IMR-90 (cell line): ENCODE results near the gene ISCA2. TPM values are rescaled to one million over a fixed set of nuclear protein-coding genes. Genes with fewer than 3 reads are reported as not detected.
A peak's percentile ranks its signal among the peaks of the same experiment; 100 is the strongest.

ENCODE experiments used
- ATAC-seq: fragments of 200-7000 bp; cut with Tn5 transposase; 2 replicates; pipeline ENCODE4 v1.9.1; 2020; ENCODE audit warnings: low read depth, mild to moderate bottlenecking, moderate library complexity
- BruUV-seq: library from RNA; stranded (reverse); fragments of 400-500 nt; replicated peaks from 2 replicates; lab custom pipeline; 2021; lab: Mats Ljungman, UMichigan
- CTCF ChIA-PET: fragments of 300-600 bp; formaldehyde crosslinking; extraction: SDS; loops from one replicate; lab custom pipeline; 2021; ENCODE audit warnings: antibody characterized with exemption; lab: Yijun Ruan, JAX
- POLR2A ChIA-PET: fragments of 300-600 bp; sonication (Branson Sonifier 250); formaldehyde crosslinking; loops from one replicate; lab custom pipeline; 2022; ENCODE audit warnings: antibody characterized with exemption; ENCODE audit not compliant: unreplicated experiment; lab: Charles Lee
- DNase-seq: peaks from one replicate; pipeline ENCODE4 v3.0.0; 2013
- H2AFZ ChIP-seq: replicated peaks from 2 replicates; pipeline ENCODE3; 2013; ENCODE audit warnings: low read length, mild to moderate bottlenecking; ENCODE audit not compliant: poor library complexity
- H2AK5ac ChIP-seq: 2 replicates; pipeline ENCODE4 v1.6.1; 2013; ENCODE audit warnings: low read depth, low read length, inconsistent platforms
- H2AK9ac ChIP-seq: replicated peaks from 2 replicates; pipeline ENCODE3; 2013; ENCODE audit warnings: mild to moderate bottlenecking, low read depth, low read length, moderate library complexity; ENCODE audit not compliant: poor library complexity
- H2BK120ac ChIP-seq: 2 replicates; pipeline ENCODE4 v1.6.1; 2013; ENCODE audit warnings: low read depth, low read length, inconsistent platforms
- H2BK15ac ChIP-seq: 3 replicates; pipeline ENCODE4 v1.6.1; 2013; ENCODE audit warnings: low read depth, low read length, inconsistent platforms
- H2BK20ac ChIP-seq: 2 replicates; pipeline ENCODE4 v1.6.1; 2013; ENCODE audit warnings: low read depth, mild to moderate bottlenecking, inconsistent platforms, low read length, moderate library complexity
- H2BK5ac ChIP-seq: 2 replicates; pipeline ENCODE4 v1.6.1; 2013; ENCODE audit warnings: mild to moderate bottlenecking, low read depth, low read length, inconsistent platforms; ENCODE audit not compliant: poor library complexity, severe bottlenecking
- H3K14ac ChIP-seq: replicated peaks from 2 replicates; pipeline ENCODE4 v1.6.1; 2013; ENCODE audit warnings: low read depth, low read length, inconsistent platforms
- H3K18ac ChIP-seq: 2 replicates; pipeline ENCODE4 v1.6.1; 2013; ENCODE audit warnings: low read depth, low read length, control low read depth
- H3K23ac ChIP-seq: 2 replicates; pipeline ENCODE4 v1.6.1; 2013; ENCODE audit warnings: low read depth, low read length, inconsistent platforms
- H3K27ac ChIP-seq: 2 replicates; pipeline ENCODE4 v1.5.1; 2013; ENCODE audit warnings: mild to moderate bottlenecking, control low read depth, low read length; ENCODE audit not compliant: insufficient read depth
- H3K27me3 ChIP-seq: 2 replicates; pipeline ENCODE4 v1.6.1; 2013; ENCODE audit warnings: low read length; ENCODE audit not compliant: control insufficient read depth, insufficient read depth
- H3K36me3 ChIP-seq: 2 replicates; pipeline ENCODE4 v1.6.1; 2013; ENCODE audit warnings: low read length, mixed read lengths; ENCODE audit not compliant: control insufficient read depth, insufficient read depth
- H3K4ac ChIP-seq: 2 replicates; pipeline ENCODE4 v1.6.1; 2013; ENCODE audit warnings: low read depth, low read length, inconsistent platforms
- H3K4me1 ChIP-seq: 2 replicates; pipeline ENCODE4 v1.6.1; 2013; ENCODE audit warnings: low read length, mixed read lengths; ENCODE audit not compliant: control insufficient read depth, insufficient read depth
- H3K4me2 ChIP-seq: 2 replicates; pipeline ENCODE4 v1.6.1; 2013; ENCODE audit warnings: low read depth, mild to moderate bottlenecking, control low read depth, low read length, moderate library complexity
- H3K4me3 ChIP-seq: 2 replicates; pipeline ENCODE4 v1.5.1; 2013; ENCODE audit warnings: low read depth, mild to moderate bottlenecking, control low read depth, low read length, moderate library complexity; ENCODE audit not compliant: insufficient read depth
- H3K56ac ChIP-seq: 2 replicates; pipeline ENCODE4 v1.6.1; 2013; ENCODE audit warnings: low read length, inconsistent platforms; ENCODE audit not compliant: insufficient read depth; ENCODE audit errors: extremely low read depth
- H3K79me1 ChIP-seq, 2 experiments: 2 replicates each; pipeline ENCODE4 v1.6.1; 2013; ENCODE audit warnings: low read length in 2 of 2, inconsistent platforms in 1 of 2, low read depth in 1 of 2
- H3K9ac ChIP-seq: 2 replicates; pipeline ENCODE4 v1.6.1; 2013; ENCODE audit warnings: low read depth, low read length, control low read depth
- H3K9me1 ChIP-seq: 2 replicates; pipeline ENCODE4 v1.6.1; 2013; ENCODE audit warnings: low read length, inconsistent platforms; ENCODE audit not compliant: insufficient read depth
- H3K9me3 ChIP-seq: 2 replicates; pipeline ENCODE4 v1.6.1; 2013; ENCODE audit warnings: low read length; ENCODE audit not compliant: control insufficient read depth, insufficient read depth
- H4K20me1 ChIP-seq: 2 replicates; pipeline ENCODE4 v1.6.1; 2013; ENCODE audit warnings: low read length, inconsistent platforms; ENCODE audit not compliant: insufficient read depth
- H4K5ac ChIP-seq: 2 replicates; pipeline ENCODE4 v1.6.1; 2013; ENCODE audit warnings: mild to moderate bottlenecking, low read depth, low read length, control low read depth
- H4K8ac ChIP-seq, 2 experiments: 2 replicates each; pipeline ENCODE4 v1.6.1; 2013; ENCODE audit warnings: low read depth in 2 of 2, low read length in 2 of 2, control low read depth in 1 of 2, inconsistent platforms in 1 of 2
- H4K91ac ChIP-seq: 2 replicates; pipeline ENCODE4 v1.6.1; 2013; ENCODE audit warnings: low read depth, low read length, inconsistent platforms; ENCODE audit not compliant: insufficient read depth
- BHLHE40 ChIP-seq: fragments of 150-350 bp; IDR thresholded peaks from 2 replicates; pipeline ENCODE4 v1.6.1; 2016; ENCODE audit warnings: mild to moderate bottlenecking, low read depth, low read length
- ELK1 ChIP-seq: fragments of 150-350 bp; IDR thresholded peaks from 2 replicates; pipeline ENCODE4 v1.6.1; 2016; ENCODE audit warnings: low read depth, mild to moderate bottlenecking, low read length, moderate library complexity, borderline replicate concordance
- FOS ChIP-seq: fragments of 150-350 bp; IDR thresholded peaks from 2 replicates; pipeline ENCODE4 v1.6.1; 2016; ENCODE audit warnings: low read depth, low read length
- MAZ ChIP-seq: IDR thresholded peaks from 2 replicates; pipeline ENCODE4 v1.6.1; 2012; ENCODE audit warnings: low read depth, mild to moderate bottlenecking, low read length, improper control_type of control experiment, moderate library complexity, borderline replicate concordance
- NFE2L2 ChIP-seq: fragments of 150-350 bp; IDR thresholded peaks from 2 replicates; pipeline ENCODE4 v1.6.1; 2016; ENCODE audit warnings: low read depth, mild to moderate bottlenecking, low read length
- POLR2A ChIP-seq: IDR thresholded peaks from 2 replicates; pipeline ENCODE4 v1.6.1; 2012; ENCODE audit warnings: mild to moderate bottlenecking, low read depth, low read length
- RAD21 ChIP-seq: IDR thresholded peaks from 2 replicates; pipeline ENCODE4 v1.6.1; 2012; ENCODE audit warnings: low read length, improper control_type of control experiment
- RCOR1 ChIP-seq: IDR thresholded peaks from 2 replicates; pipeline ENCODE4 v1.6.1; 2012; ENCODE audit warnings: mild to moderate bottlenecking, low read length, improper control_type of control experiment; ENCODE audit not compliant: insufficient replicate concordance
- WGBS, 2 experiments: methylation state at CpG; one replicate each; pipeline versions ENCODE4 v1.1.5 to v1.1.7; 2013; ENCODE audit warnings: missing lambda C conversion rate in 2 of 2; ENCODE audit not compliant: insufficient read length in 1 of 2; ENCODE audit errors: extremely low coverage in 2 of 2; 5-methylcytosine and 5-hydroxymethylcytosine counted together
- dilution Hi-C: fragments of 300-500 bp; cut with HindIII; formaldehyde crosslinking; loops from one replicate; pipeline ENCODE4 v1.14.3; 2018; ENCODE audit warnings: low sequenced_read_pairs; ENCODE audit not compliant: unreplicated experiment
- in situ Hi-C: fragments of 300-500 bp; cut with MboI; formaldehyde crosslinking; loops from 3 replicates; pipeline ENCODE4 v1.14.3; 2019; ENCODE audit warnings: low sequenced_read_pairs, inconsistent platforms, mixed read lengths
- intact Hi-C: fragments of 100-400 bp; cut with micrococcal nuclease; formaldehyde crosslinking; loops from 2 replicates; pipeline ENCODE4 v1.10.0; 2022
- polyA plus RNA-seq, 3 experiments: library from polyadenylated mRNA; depleted of rRNA; stranded (reverse); fragments of >200 nt; gene quantifications; 2 replicates each; pipeline ENCODE4 v1.2.3, GENCODE V29; 2012; ENCODE audit warnings: low replicate concordance in 1 of 3
- total RNA-seq: library from RNA; depleted of rRNA; stranded (reverse); fragments of >200 nt; gene quantifications from 2 replicates; pipeline ENCODE4 v1.2.3, GENCODE V29; 2012

Gene ISCA2
- total and polyA plus RNA-seq, 2 of the 4 experiments (the other 2 are of a cell fraction): 5.4 to 25.7 TPM

GRCh38 chr14:74482571-74482970, 11.0 kb upstream of the ISCA2 start:
- Histone ChIP-seq H3K9ac (no peak overlapping the region), H3K9me1 (peaks cover 6% of the 10 kb centered on the region; the same call in 1 of the 2 replicates), H2BK20ac (no peak overlapping the region), H2BK15ac (no peak overlapping the region), H3K18ac (no peak overlapping the region), H3K79me1 (peaks cover 3 to 15% of the 10 kb centered on the region in 2 experiments; a peak in 3 of 4 replicates), H3K23ac (no peak overlapping the region), H4K20me1 (no peaks in the 10 kb centered on the region), H4K91ac (no peak overlapping the region), H3K14ac (no peak overlapping the region), H3K27ac (no peak overlapping the region), H2BK5ac (no peak overlapping the region), H3K4ac (no peak overlapping the region), H3K36me3 (peaks cover 16% of the 10 kb centered on the region), H2BK120ac (no peak overlapping the region), H4K5ac (no peak overlapping the region), H3K4me3 (no peak overlapping the region), H2AK9ac (no peak overlapping the region), H3K4me1 (peaks cover 6% of the 10 kb centered on the region), H3K9me3 (no peaks in the 10 kb centered on the region), H2AK5ac (no peak overlapping the region), H2AFZ (no peak overlapping the region), H4K8ac (no peak overlapping the region), H3K56ac (no peak overlapping the region), H3K4me2 (no peak overlapping the region), H3K27me3 (no peaks in the 10 kb centered on the region)
- dilution Hi-C loops: no loop called here
- DNase-seq: no peak
- POLR2A ChIA-PET: no interaction called here
- in situ Hi-C loops: no loop called here
- TF ChIP-seq ELK1: no peak
- TF ChIP-seq FOS: no peak
- TF ChIP-seq RCOR1: no peak
- no peak for TF ChIP-seq RAD21
- TF ChIP-seq MAZ: no peak
- no peak for TF ChIP-seq BHLHE40
- TF ChIP-seq POLR2A: no peak
- TF ChIP-seq NFE2L2: no peak
- no TSS peak for BruUV-seq
- no CpG with 5 or more reads among the region's 3 CpGs for WGBS, 2 experiments
- peak; percentile 6; the same call in 1 of the 2 replicates for ATAC-seq
- CTCF ChIA-PET: no interaction called here
- intact Hi-C loops: no loop called here
